Activated T-helper 17 cell treated with anti-CD3 and anti-CD28 coated beads, Interleukin-2, amount 50 U/mL, for 72 hours (primary cell): ENCODE data around the gene IL6. TPM values are rescaled to one million over a fixed set of nuclear protein-coding genes. Genes with fewer than 3 reads are reported as not detected.
"Not testable (repeated sequence)": the region's sequence is repeated elsewhere in the genome, so short reads cannot be mapped to it uniquely, and the experiment has no call there.

Source experiments
- ATAC-seq: fragments of 150-1000 bp; cut with Tn5 transposase; replicated peaks from 2 replicates; pipeline ENCODE4 v1.10.0; 2021; ENCODE audit warnings: mild to moderate bottlenecking, moderate library complexity
- H3K27ac Mint-ChIP-seq: one replicate; pipeline ENCODE4 v1.8.0; 2022; ENCODE audit warnings: mixed read lengths
- H3K27me3 Mint-ChIP-seq: one replicate; pipeline ENCODE4 v1.8.0; 2022; ENCODE audit warnings: mixed read lengths
- H3K36me3 Mint-ChIP-seq: one replicate; pipeline ENCODE4 v1.8.0; 2022; ENCODE audit warnings: low read depth, mild to moderate bottlenecking, mixed read lengths
- H3K4me1 Mint-ChIP-seq: one replicate; pipeline ENCODE4 v1.8.0; 2022; ENCODE audit warnings: mixed read lengths
- H3K4me3 Mint-ChIP-seq: one replicate; pipeline ENCODE4 v1.8.0; 2022; ENCODE audit warnings: mild to moderate bottlenecking, mixed read lengths
- H3K9me3 Mint-ChIP-seq: one replicate; pipeline ENCODE4 v1.8.0; 2022; ENCODE audit warnings: mixed read lengths
- total RNA-seq, 2 donors: library from RNA; stranded (reverse); gene quantifications; one replicate each; pipeline ENCODE4 v1.2.3, GENCODE V29; 2022

IL6 gene
- total RNA-seq, 2 donors from 2014 or later = 1.0 to 2.1 TPM

DNA sequence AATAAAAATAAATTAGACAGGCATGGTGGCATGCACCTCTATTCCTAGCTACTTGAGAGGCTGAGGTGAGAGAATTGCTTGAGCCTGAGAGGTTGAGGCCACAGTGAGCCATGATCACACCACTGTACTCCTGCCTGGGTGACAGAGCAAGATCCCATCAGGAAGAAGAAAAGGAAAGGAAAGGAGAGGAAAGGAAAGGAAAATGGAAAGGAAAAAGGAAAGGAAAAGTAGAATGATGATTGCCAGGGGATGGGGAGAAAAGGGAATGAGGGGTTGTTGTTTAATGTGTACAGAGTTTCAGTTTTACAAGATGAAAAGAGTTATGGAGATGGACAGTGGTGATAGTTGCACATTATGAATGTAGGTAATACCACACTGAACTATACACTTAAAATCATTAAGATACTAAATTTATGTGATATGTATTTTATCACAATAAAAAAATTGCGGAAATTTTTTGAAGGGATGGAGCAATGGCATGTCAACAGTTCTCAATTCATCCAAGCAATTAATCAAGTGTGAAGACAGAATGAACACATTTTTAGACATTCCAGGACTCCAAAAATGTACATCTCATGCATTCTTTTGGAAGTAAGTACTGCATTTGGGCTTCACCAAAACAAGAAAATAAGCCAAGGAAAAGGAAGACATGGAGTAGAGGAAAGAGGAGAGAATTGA is 44.3 kb downstream of the IL6 start:
- Mint-ChIP-seq H3K27ac (no peak overlapping the region), H3K36me3 (no peaks in the 10 kb centered on the region), H3K27me3 (peaks cover 31% of the 10 kb centered on the region), H3K4me1 (no peaks in the 10 kb centered on the region), H3K4me3 (no peak overlapping the region), H3K9me3 (no peaks in the 10 kb centered on the region)
- ATAC-seq = no peak

DNA sequence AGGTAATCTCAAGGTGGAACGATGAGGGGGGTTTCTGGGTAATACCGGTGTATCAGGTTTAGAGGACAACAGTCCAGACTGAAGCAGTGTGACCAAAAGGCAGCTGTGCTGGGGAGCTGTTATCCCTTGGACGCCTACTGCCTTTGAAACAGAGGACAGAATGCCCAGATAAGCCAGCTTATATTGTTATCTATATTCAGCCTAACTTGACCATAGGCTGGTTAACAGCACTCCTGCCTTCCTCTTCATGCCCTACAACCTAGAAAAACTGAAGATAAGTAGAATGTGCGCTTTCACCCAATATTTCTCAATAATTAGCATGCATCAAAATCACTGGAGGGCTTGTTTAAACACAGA is 44.9 kb downstream of the IL6 start:
- no peak for ATAC-seq
- Mint-ChIP-seq H3K36me3 (no peaks in the 10 kb centered on the region), H3K9me3 (no peaks in the 10 kb centered on the region), H3K4me1 (no peaks in the 10 kb centered on the region), H3K27ac (no peak overlapping the region), H3K27me3 (peaks cover 29% of the 10 kb centered on the region), H3K4me3 (no peak overlapping the region)

DNA sequence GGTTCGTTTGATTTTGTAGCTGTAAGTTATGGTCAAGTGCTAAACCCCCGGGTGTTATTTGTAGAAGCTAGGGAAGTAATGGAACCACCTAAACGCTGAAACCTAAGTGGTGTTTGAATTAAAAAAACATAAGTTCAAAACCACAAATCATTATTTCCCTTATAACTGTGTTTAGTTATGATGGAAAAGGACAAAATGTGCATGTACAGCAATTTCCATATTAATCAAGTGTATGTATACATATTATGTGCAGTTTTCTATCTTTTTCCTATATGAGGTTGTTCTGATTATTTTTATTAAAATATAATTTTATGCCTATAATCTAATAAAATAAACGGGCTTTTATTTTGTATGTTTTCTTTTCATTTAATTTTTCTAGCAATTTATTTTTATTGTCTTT is 45.9 kb downstream of the IL6 start:
- ATAC-seq = no peak
- H3K27ac Mint-ChIP-seq = no peak overlapping the region
- peaks cover 23% of the 10 kb centered on the region for H3K27me3 Mint-ChIP-seq
- H3K36me3 Mint-ChIP-seq = no peaks in the 10 kb centered on the region
- H3K9me3 Mint-ChIP-seq = no peaks in the 10 kb centered on the region
- H3K4me1 Mint-ChIP-seq = no peaks in the 10 kb centered on the region
- H3K4me3 Mint-ChIP-seq = no peak overlapping the region

DNA sequence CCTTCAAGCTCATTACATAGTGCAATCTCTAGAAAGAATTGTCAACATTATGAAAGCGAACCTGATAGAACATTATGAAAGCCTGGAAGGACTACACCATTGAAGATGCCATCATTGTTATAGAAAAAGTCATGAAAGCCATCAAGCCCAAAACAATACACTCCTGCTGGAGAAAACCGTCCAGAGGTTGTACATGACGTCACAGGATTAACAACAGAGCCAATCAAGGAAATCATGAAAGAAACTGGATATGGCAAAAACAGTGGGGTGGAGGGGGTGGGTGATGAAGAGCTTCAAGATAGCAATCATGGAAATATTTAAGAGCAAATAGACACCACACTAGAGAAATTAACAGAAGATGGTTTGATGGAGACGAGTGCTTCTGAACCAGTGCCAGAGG is 50.0 kb downstream of the IL6 start:
- no peak for ATAC-seq
- Mint-ChIP-seq H3K4me3 (no peak overlapping the region), H3K4me1 (no peaks in the 10 kb centered on the region), H3K9me3 (no peaks in the 10 kb centered on the region), H3K36me3 (no peaks in the 10 kb centered on the region), H3K27ac (no peak overlapping the region), H3K27me3 (peaks cover 8% of the 10 kb centered on the region)

DNA sequence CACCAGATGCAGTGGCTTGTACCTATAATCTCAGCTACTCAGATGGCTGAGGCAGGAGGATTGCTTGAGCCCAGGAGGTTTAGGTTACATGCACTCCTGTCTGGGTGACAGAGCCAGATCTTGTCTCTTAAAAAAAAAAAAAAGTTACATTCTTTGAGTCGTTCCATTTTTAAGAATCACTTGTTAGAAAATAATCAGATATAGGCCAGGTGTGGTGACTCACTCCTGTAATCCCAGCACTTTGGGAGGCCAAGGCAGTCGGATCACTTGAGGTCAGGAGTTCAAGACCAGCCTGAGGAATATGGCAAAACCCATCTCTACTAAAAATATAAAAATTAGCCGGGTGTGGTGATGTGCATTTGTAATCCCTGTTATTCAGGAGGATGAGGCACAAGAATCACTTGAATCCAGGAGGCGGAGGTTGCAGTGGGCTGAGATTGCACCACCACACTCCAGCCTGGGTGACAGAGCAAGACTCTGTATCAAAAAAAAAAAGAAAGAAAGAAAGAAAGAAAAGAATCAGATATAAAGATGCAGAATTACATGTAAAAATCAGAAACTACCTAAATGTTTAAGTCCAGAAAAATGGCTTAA is 52.8 kb downstream of the IL6 start:
- not testable (repeated sequence) for H3K9me3 Mint-ChIP-seq, H3K36me3 Mint-ChIP-seq, ATAC-seq, H3K4me1 Mint-ChIP-seq, H3K27me3 Mint-ChIP-seq, H3K27ac Mint-ChIP-seq, H3K4me3 Mint-ChIP-seq

DNA sequence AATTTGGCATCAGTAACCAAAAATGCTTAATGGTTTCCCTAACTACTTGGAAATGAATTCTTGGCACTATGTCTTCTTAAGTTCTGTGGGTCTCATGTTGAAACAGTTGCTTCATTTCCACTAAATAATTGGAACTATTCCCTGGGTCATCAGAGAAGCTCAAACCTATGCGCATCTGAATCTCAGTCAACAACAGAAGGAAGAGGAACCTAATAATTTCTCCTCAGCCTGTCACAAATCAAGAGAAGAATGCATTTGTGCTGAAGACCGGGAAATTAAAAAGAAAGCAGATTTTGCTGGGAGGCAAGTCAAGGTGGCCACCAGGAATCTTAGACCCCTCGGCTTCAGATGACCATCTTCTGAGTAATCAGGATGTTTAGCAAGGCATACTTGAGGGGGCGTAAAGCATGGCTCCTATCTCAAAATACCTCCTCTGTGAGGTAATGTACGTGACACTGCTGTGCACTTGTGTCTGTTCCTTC is 54.3 kb downstream of the IL6 start:
- Mint-ChIP-seq H3K9me3 (no peaks in the 10 kb centered on the region), H3K27me3 (peaks cover 6% of the 10 kb centered on the region), H3K27ac (no peak overlapping the region), H3K4me1 (no peaks in the 10 kb centered on the region), H3K36me3 (no peaks in the 10 kb centered on the region), H3K4me3 (no peak overlapping the region)
- no peak for ATAC-seq

Other genes with a start within 250 kb of the IL6 start
- under 1 TPM in 1 of 2 donors, not detected in 1; 0.32 TPM for gene STEAP1B, start 227.0 kb upstream of the IL6 start, total RNA-seq
- 100 to 1,000 TPM; 262 to 281 TPM for gene TOMM7, start 95.6 kb downstream of the IL6 start, total RNA-seq